ENCODE data around the gene PLEKHG4. TPM values are rescaled to one million over a fixed set of nuclear protein-coding genes. Genes with fewer than 3 reads are reported as not detected.

PLEKHG4 gene
- total RNA-seq, 1 experiment from 2014 or later, result 13.9 TPM

- no peak overlapping the region for H3T11ph ChIP-seq (ENCODE audit: low read length)
- no peak overlapping the region for H2AFZ ChIP-seq (ENCODE audit: low read length)
- Mint-ChIP-seq H3K4me3 (no peak overlapping the region), H3K27ac (no peak overlapping the region), H3K27me3 (ENCODE audit: low read depth) (peaks cover 9% of the 10 kb centered on the region), H3K4me1 (peaks cover 0 to 4% of the 10 kb centered on the region in 2 experiments; a peak in 1 of 4 replicates), H3K9me3 (no peaks in the 10 kb centered on the region), H3K36me3 (ENCODE audit: insufficient read depth in 1 of 3, low read depth in 3 of 3) (no peaks in the 10 kb centered on the region; a peak in 1 of 7 replicates)
- no peaks in the 10 kb centered on the region for H3K79me2 ChIP-seq (ENCODE audit: insufficient read depth, low read length)
- H3K27me3 ChIP-seq (ENCODE audit: insufficient read depth, low read length), result no peaks in the 10 kb centered on the region; the same call in 1 of the 2 replicates
- H3K4me2 ChIP-seq (ENCODE audit: insufficient read depth, insufficient read length, low read length), result no peak overlapping the region
- no peaks in the 10 kb centered on the region for H4K20me1 ChIP-seq (ENCODE audit: control insufficient read depth, insufficient read depth, insufficient read length)
- no peak overlapping the region for H3K14ac ChIP-seq (ENCODE audit: insufficient read depth, low read length)
- no peak overlapping the region for H2BK12ac ChIP-seq (ENCODE audit: insufficient read length, low read depth, low read length)
- H3K79me1 ChIP-seq (ENCODE audit: insufficient read depth, low read depth, low read length, poor library complexity, severe bottlenecking), result no peaks in the 10 kb centered on the region
- DNase-seq, result peak; percentile 49
- no peak for TF ChIP-seq CTCF (conservative IDR thresholded peaks at IDR 0.05)
- H2AK5ac ChIP-seq (ENCODE audit: insufficient read length, low read length), result no peak overlapping the region
- no peak overlapping the region for H3K4ac ChIP-seq (ENCODE audit: low read depth, low read length)
- H2BK15ac ChIP-seq (ENCODE audit: low read depth, low read length), result no peak overlapping the region
- H3K9me3 ChIP-seq (ENCODE audit: control insufficient read depth, low read depth, low read length), result no peaks in the 10 kb centered on the region
- H3K27ac ChIP-seq (ENCODE audit: insufficient read length, low read depth, low read length), result no peak overlapping the region
- H4K91ac ChIP-seq (ENCODE audit: insufficient read length, low read depth, low read length), result no peak overlapping the region
- no peak overlapping the region for H3K18ac ChIP-seq (ENCODE audit: insufficient read length, low read depth, low read length)
- no peak overlapping the region for H3K23ac ChIP-seq (ENCODE audit: insufficient read length, low read depth, low read length)
- no CpG with 5 or more reads among the region's 5 CpGs for WGBS (ENCODE audit: extremely low coverage, insufficient read length, low lambda C conversion rate)
- H3K23me2 ChIP-seq (ENCODE audit: insufficient read length, low read depth, low read length, poor library complexity, severe bottlenecking), result no peaks in the 10 kb centered on the region
- no peak overlapping the region for H3K56ac ChIP-seq (ENCODE audit: insufficient read length, low read depth, low read length)
- H2BK5ac ChIP-seq (ENCODE audit: insufficient read length, low read length), result no peak overlapping the region
- no peak overlapping the region for H3K9ac ChIP-seq (ENCODE audit: extremely low read depth, insufficient read length, low read length)
- no peak overlapping the region for H4K5ac ChIP-seq (ENCODE audit: insufficient read length, low read depth, low read length)
- H3K4me1 ChIP-seq (ENCODE audit: insufficient read depth, low read length), result no peaks in the 10 kb centered on the region
- no peak overlapping the region for H4K8ac ChIP-seq (replicated peaks; ENCODE audit: insufficient read length, low read depth, low read length)
- H2BK120ac ChIP-seq (ENCODE audit: low read depth, low read length, poor library complexity, severe bottlenecking), result no peak overlapping the region
- no peak overlapping the region for H2BK20ac ChIP-seq (ENCODE audit: low read depth, low read length, poor library complexity, severe bottlenecking)
Measured at GRCh38 chr16:67269766-67270165, 9.6 kb upstream of the PLEKHG4 start.

Measured in H9 (cell line).